ENCODE data around the gene NUP50.

The NUP50 gene

DNA sequence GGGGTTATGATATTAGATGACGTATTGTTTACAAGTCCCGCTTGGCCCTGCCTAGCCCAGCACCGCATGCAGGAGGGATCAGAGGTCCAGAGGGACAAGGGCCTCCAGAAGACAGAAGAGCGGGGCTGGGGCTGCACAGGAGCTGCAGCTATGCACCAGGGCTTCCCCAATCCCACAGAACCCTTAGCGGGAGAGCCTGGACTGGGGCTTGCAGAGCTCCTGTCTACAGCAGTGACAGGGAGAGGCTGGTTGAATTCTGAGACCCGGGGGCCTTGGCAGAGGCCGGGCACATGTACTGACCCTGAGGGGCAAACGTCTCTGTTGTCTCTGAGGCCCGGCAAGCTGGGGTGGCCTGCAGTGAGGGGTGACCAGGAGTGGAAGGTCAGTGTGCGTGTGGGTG lies 70.1 kb downstream of the NUP50 start:
- no peak for DNase-seq

DNA sequence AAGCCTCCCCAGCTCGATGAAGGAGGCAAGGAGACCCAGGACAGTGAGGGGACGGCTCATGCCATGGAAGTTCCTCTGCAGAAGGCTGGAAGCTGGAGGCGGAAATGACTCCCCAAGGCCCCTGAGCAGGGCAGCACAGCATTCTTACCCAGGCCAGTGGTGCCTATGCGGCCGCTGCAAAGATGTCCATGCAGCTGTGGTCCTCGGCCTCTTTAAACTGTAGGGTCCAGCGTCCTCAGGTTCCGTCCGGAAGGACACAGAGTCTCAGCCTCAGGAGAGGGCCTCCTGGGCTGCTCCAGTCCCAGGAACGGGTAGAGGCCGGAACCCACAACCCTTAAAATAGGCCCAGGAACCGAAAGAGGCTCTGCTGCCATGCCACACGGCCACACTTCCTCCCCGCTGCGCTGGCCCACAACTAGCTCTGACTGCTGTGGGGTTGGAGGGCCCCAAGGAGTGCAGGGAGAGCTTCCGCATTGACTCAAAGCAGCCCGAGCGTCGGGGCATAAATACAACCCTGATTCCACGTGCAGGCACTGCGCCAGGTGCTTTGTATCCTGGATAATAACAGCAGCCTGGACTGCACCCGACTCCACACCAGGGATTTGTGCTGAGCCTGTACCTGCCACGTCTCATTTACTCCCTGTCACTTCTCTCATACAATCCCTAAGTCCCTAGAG lies 71.5 kb downstream of the NUP50 start:
- no peak for DNase-seq

DNA sequence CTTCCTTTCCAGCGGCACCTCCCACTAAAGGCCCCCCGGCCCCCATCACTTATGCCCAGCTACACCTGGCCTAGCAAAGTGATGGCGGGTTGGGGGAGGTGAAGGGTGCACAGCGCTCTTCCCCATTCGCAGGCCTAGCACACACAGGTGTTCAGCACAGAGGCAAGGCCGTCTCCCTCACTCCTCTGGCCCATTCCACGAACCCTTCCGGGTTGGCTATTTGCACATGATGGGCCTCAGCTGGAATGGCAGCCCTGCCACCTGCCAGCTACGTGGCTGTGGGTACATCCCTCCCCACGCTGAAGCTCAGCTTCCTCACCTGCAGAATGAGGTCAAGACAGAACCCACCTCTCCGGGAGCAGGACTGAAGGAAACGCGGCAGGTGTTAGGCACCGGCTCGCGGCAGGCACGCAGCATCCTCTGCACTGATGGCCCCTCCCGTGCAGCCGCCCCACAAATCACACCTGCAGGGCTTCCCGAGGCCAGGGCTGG lies 72.2 kb downstream of the NUP50 start:
- no peak for DNase-seq

DNA sequence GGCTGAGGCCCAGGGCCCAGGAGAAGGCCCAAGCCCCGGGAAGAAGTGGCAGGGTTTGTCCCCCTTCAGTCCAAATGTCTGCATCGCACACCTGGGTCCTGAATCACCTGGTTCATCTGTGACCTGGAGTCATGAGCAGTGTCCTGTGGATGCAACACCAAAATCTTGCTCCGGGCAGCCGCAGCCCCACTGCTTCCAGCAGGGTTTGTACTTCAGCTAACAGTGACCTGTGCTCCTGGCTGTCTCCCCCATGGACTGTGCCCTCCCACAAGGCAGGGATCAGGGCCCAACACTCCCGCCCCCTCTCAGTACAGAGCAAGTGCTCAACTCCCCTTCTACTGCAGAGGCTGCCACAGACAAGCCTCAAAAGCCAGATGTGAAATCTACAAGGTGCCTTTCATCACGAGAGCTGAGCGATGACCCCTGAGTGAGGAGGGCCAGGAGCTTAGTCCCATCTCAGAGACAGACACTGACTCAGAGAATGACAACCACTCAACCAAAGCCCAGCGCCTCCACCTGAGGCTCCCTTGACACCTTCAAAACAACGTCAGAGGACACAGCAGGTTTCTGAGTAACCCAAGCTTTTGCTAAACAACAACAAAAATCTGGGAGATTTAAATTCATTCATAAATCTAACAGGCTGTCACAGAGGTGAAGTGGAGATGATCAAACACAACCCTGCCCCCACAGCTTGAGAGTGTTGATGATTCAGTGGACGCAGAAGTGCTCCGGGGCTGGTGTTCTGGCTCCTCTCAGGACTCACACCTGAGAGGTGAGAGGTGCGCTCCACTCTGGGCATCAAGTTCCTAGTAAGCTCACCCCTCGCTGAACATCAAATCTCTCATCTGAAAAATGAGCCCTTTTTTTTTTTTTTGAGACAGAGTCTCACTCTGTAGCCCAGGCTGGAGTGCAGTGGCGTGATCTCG lies 73.6 kb downstream of the NUP50 start:
- DNase-seq = no peak

Measured in SW 1271 (cell line).